Activated CD8-positive, alpha-beta T cell treated with anti-CD3 and anti-CD28 coated beads for 36 hours (primary cell): ENCODE results near the gene CPNE2. TPM values are rescaled to one million over a fixed set of nuclear protein-coding genes. Genes with fewer than 3 reads are reported as not detected.

ENCODE experiments used
- ATAC-seq: fragments of 200-7000 bp; cut with Tn5 transposase; one replicate; pipeline ENCODE4 v1.10.0; 2021; ENCODE audit warnings: mild to moderate bottlenecking, moderate library complexity
- CTCF ChIA-PET: fragments of 350-600 bp; sonication (Branson Sonifier 250); formaldehyde crosslinking; loops from one replicate; lab custom pipeline; 2021; ENCODE audit warnings: antibody characterized with exemption; lab: Charles Lee
- POLR2A ChIA-PET: fragments of 350-600 bp; sonication (Branson Sonifier 250); formaldehyde crosslinking; loops from one replicate; lab custom pipeline; 2021; ENCODE audit warnings: antibody characterized with exemption; lab: Charles Lee
- DNase-seq: peaks from one replicate; pipeline ENCODE4 v3.0.0-alpha.2; 2020
- H3K27ac Mint-ChIP-seq: one replicate; pipeline ENCODE4 v1.8.0; 2021; ENCODE audit warnings: mild to moderate bottlenecking, mixed read lengths
- H3K27me3 Mint-ChIP-seq: one replicate; pipeline ENCODE4 v1.8.0; 2021; ENCODE audit warnings: mixed read lengths
- H3K36me3 Mint-ChIP-seq: one replicate; pipeline ENCODE4 v1.8.0; 2021; ENCODE audit warnings: low read depth, mixed read lengths
- H3K4me1 Mint-ChIP-seq: one replicate; pipeline ENCODE4 v1.8.0; 2021; ENCODE audit warnings: low read depth, mixed read lengths
- H3K4me3 Mint-ChIP-seq: one replicate; pipeline ENCODE4 v1.8.0; 2021; ENCODE audit warnings: mild to moderate bottlenecking, moderate library complexity, mixed read lengths
- H3K9me3 Mint-ChIP-seq: one replicate; pipeline ENCODE4 v1.8.0; 2021; ENCODE audit warnings: mixed read lengths
- intact Hi-C: fragments of 100-400 bp; cut with micrococcal nuclease; formaldehyde crosslinking; loops from one replicate; pipeline ENCODE4 v1.10.0; 2022
- total RNA-seq, 2 experiments: library from RNA; stranded (reverse); gene quantifications; one replicate each; pipeline ENCODE4 v1.2.3, GENCODE V29; 2021
- TF ChIP-seq, protein P1 (sequence below): fragments of 200-600 bp; IDR thresholded peaks from one replicate; pipeline ENCODE4 v1.8.0; 2022; ENCODE audit warnings: antibody characterized with exemption, mild to moderate bottlenecking

Gene CPNE2
- total RNA-seq, 2 experiments from 2014 or later: 18.6 to 20.6 TPM

- no peaks in the 10 kb centered on the region for H3K27me3 Mint-ChIP-seq
- no peak overlapping the region for H3K27ac Mint-ChIP-seq
- CTCF ChIA-PET: interaction anchor here (1.2 to 2.8 kb wide), 2 partner anchors 14 to 69 kb away, joined by 3 to 6 read pairs; no protein-coding TSS in a partner anchor
These were observed 61.5 kb downstream of the CPNE2 start for GRCh38 chr16:57153841-57154240.

GRCh38 chr16:57155702-57156350, 63.4 kb downstream of the CPNE2 start:
- CTCF ChIA-PET: interaction anchor here (1.3 to 2.8 kb wide), 2 partner anchors 11 to 71 kb away, joined by 3 to 6 read pairs; no protein-coding TSS in a partner anchor
- no peak for ATAC-seq
- POLR2A ChIA-PET: interaction anchor here (0.8 to 1.5 kb wide), 3 partner anchors 8 to 72 kb away, joined by 3 to 6 read pairs (median 4); no protein-coding TSS in a partner anchor
- no peak for DNase-seq
- Mint-ChIP-seq H3K4me1 (peaks cover 18% of the 10 kb centered on the region), H3K27me3 (no peaks in the 10 kb centered on the region), H3K9me3 (no peaks in the 10 kb centered on the region), H3K4me3 (no peak overlapping the region), H3K36me3 (peaks cover 55% of the 10 kb centered on the region), H3K27ac (no peak overlapping the region)
- TF ChIP-seq, protein P1, sequence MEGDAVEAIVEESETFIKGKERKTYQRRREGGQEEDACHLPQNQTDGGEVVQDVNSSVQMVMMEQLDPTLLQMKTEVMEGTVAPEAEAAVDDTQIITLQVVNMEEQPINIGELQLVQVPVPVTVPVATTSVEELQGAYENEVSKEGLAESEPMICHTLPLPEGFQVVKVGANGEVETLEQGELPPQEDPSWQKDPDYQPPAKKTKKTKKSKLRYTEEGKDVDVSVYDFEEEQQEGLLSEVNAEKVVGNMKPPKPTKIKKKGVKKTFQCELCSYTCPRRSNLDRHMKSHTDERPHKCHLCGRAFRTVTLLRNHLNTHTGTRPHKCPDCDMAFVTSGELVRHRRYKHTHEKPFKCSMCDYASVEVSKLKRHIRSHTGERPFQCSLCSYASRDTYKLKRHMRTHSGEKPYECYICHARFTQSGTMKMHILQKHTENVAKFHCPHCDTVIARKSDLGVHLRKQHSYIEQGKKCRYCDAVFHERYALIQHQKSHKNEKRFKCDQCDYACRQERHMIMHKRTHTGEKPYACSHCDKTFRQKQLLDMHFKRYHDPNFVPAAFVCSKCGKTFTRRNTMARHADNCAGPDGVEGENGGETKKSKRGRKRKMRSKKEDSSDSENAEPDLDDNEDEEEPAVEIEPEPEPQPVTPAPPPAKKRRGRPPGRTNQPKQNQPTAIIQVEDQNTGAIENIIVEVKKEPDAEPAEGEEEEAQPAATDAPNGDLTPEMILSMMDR: no peak
- intact Hi-C loops: no loop called here

More at GRCh38 chr16:57153841-57154240, 61.5 kb downstream of the CPNE2 start:
- H3K36me3 Mint-ChIP-seq: peaks cover 44% of the 10 kb centered on the region
- peaks cover 14% of the 10 kb centered on the region for H3K4me1 Mint-ChIP-seq
- no peaks in the 10 kb centered on the region for H3K9me3 Mint-ChIP-seq
- TF ChIP-seq, protein P1: no peak
- POLR2A ChIA-PET: interaction anchor here (0.7 to 2.8 kb wide), 4 partner anchors 8 to 19 kb away, joined by 3 to 9 read pairs (median 3); no protein-coding TSS in a partner anchor
- intact Hi-C loops: no loop called here
- DNase-seq (no peak), ATAC-seq (no peak)
- H3K4me3 Mint-ChIP-seq: no peak overlapping the region

- H3K4me3 Mint-ChIP-seq: no peak overlapping the region
- TF ChIP-seq, protein P1: no peak
- H3K9me3 Mint-ChIP-seq: no peaks in the 10 kb centered on the region
- ChIA-PET CTCF (interaction anchor here (2.8 kb wide), 1 partner anchor 72 kb away, joined by 6 read pairs; no protein-coding TSS in a partner anchor), POLR2A (interaction anchor here (0.8 to 1.0 kb wide), 2 partner anchors 8 to 56 kb away, joined by 3 to 4 read pairs; no protein-coding TSS in a partner anchor)
- intact Hi-C loops: no loop called here
- H3K36me3 Mint-ChIP-seq: peaks cover 59% of the 10 kb centered on the region
- ATAC-seq (no peak), DNase-seq (no peak)
- H3K27me3 Mint-ChIP-seq: no peaks in the 10 kb centered on the region
- H3K27ac Mint-ChIP-seq: no peak overlapping the region
- H3K4me1 Mint-ChIP-seq: peaks cover 18% of the 10 kb centered on the region
These were observed 63.9 kb downstream of the CPNE2 start for GRCh38 chr16:57156351-57156703.

- Mint-ChIP-seq H3K9me3 (no peaks in the 10 kb centered on the region), H3K27me3 (no peaks in the 10 kb centered on the region), H3K4me1 (peaks cover 10% of the 10 kb centered on the region), H3K27ac (no peak overlapping the region), H3K36me3 (peaks cover 57% of the 10 kb centered on the region), H3K4me3 (no peak overlapping the region)
- intact Hi-C loops: no loop called here
- CTCF ChIA-PET: interaction anchor here (1.6 kb wide), 1 partner anchor 10 kb away, joined by 5 read pairs; no protein-coding TSS in a partner anchor
- ATAC-seq (no peak), DNase-seq (no peak)
- POLR2A ChIA-PET: no interaction called here
- TF ChIP-seq, protein P1: no peak
These were observed 65.2 kb downstream of the CPNE2 start for GRCh38 chr16:57157533-57157932.

DNA sequence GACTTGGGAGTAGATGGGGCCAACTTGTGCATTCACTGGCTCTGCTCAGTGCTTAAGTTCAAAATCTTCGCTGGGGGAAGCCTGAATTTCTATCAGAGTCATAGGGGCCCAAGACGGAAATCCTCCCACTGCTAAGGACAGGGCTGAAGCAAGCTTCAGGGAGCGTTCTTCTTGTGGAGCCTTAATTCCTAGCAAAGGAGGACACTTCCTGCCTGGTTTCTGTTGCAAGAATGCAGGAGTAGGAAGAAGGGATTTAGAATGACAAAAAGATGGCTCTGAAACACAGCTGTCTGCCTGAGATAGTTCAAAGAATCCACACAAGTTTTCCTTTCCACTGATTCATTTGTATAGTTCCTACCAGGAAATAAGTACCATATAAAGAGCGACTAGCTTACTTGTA, 67.1 kb downstream of the CPNE2 start:
- Mint-ChIP-seq H3K4me3 (no peak overlapping the region), H3K27me3 (no peaks in the 10 kb centered on the region), H3K9me3 (no peaks in the 10 kb centered on the region), H3K36me3 (peaks cover 53% of the 10 kb centered on the region), H3K27ac (no peak overlapping the region), H3K4me1 (peaks cover 5% of the 10 kb centered on the region)
- TF ChIP-seq, protein P1: no peak
- CTCF ChIA-PET: interaction anchor here (0.8 kb wide), 1 partner anchor 11 kb away, joined by 3 read pairs; no protein-coding TSS in a partner anchor
- intact Hi-C loops: no loop called here
- DNase-seq (no peak), ATAC-seq (no peak)
- POLR2A ChIA-PET: interaction anchor here (1.2 to 1.7 kb wide), 3 partner anchors 10 to 17 kb away, joined by 3 to 7 read pairs (median 4); no protein-coding TSS in a partner anchor
